ENCODE results near the gene ODF2L.
A peak's percentile ranks its signal among the peaks of the same experiment; 100 is the strongest.

ODF2L gene, protein sequence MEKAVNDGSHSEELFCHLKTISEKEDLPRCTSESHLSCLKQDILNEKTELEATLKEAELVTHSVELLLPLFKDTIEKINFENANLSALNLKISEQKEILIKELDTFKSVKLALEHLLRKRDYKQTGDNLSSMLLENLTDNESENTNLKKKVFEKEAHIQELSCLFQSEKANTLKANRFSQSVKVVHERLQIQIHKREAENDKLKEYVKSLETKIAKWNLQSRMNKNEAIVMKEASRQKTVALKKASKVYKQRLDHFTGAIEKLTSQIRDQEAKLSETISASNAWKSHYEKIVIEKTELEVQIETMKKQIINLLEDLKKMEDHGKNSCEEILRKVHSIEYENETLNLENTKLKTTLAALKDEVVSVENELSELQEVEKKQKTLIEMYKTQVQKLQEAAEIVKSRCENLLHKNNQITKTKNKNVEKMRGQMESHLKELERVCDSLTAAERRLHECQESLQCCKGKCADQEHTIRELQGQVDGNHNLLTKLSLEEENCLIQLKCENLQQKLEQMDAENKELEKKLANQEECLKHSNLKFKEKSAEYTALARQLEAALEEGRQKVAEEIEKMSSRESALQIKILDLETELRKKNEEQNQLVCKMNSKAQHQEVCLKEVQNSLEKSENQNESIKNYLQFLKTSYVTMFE

DNA sequence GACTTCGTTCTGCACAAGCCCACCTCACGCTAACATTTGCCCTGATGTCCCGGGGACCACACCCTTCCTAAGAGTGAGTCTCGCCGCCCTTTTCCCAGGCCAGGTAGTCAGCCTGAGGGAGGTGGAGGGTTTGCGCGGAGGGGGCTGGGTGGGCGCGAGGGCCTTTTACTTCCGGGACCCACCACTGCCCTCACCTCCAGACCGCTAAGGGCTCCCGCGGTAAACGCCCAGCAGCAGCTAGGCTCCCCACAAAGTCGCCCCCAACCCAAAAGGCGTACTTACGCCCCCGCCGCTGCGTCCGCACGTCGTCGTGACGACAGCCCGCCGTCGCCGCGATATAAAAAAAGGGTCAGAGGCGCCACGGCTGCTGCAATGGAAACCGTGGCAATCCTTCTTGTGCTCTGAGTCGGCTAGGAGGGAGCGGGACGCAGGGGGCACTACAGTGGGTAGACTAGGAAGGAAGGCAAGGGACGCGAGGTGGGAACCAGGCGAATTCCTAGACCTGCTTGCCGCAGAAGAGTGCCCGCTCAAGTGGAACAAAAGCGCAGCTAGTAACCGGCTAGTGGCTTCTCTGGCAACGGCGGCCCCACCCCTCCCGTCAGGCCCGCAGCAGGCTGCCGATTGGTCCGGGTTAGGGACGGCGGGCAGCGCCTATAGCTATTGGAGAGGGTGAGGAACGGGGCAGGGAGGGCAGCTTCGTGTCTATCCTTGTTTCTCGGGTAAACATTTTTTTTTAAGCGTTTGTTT, at the start of gene ODF2L:
Gene ODF2L, minus strand, starts transcription at position 573 of the 747 bp plus-strand sequence. CDS start 9,296 bp downstream, outside the sequence.
- FAIRE-seq = peak; percentile 88
- DNase-seq (ENCODE audit: low spot score) = peak; percentile 75

DNA sequence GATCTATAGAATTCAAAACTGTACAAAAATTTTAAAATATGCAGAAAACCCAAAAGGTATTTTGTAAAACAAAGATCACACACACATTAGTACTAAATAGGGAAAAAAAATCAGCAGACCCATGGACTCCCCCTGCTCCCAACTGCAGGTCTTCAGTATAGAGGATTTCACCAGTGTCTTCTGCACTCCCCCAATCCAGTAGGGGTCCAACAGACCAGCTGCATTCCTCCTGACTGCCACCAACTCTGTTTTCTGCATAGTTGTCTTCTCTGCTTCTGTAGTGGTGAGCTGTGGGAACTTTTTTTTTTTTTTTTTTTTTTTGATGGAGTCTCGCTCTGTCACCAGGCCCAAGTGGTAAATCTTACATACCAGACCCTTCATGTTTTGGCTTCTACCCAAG, 49.8 kb upstream of the ODF2L start:
- DNase-seq (ENCODE audit: low spot score) (no peak), FAIRE-seq (no peak)

DNA sequence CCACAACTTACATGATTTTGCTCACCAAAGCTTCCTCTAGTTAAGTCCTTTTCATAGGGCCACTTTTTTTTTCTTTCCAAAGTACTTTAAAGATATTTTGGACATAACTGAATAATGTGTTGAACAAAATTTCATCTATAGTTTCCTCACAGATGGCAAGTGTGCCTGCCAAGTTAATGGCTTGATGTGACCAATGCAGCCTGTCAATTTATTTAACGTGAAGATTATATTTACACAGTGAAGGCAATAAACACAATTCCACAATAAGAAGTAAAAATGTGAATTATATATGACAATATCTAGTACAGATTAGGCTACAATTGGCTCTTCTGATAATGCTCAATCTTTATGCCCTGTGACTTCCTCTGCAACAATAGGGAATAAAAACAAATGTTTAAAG, 45.9 kb upstream of the ODF2L start:
- DNase-seq (ENCODE audit: low spot score) (no peak), FAIRE-seq (no peak)

DNA sequence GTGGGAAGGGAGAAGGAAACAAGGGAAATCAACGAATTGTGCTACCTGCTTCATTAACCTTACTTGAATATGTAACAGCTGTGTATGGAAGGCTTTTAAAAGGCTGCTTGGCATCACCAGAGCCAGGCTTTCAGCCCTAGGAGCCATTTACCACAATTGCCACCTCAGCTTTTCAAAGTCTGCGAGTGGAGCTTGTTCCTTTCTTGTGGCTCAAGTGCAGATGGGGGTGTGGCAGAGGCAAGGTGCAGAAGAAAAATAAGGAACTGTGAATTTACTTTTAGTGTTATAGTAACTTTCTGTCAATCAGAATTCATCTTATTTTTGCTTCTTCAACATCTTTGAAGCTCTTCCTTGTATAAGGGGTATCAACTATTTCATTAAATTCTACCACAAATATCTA, 45.5 kb upstream of the ODF2L start:
- DNase-seq (ENCODE audit: low spot score) (no peak), FAIRE-seq (no peak)

DNA sequence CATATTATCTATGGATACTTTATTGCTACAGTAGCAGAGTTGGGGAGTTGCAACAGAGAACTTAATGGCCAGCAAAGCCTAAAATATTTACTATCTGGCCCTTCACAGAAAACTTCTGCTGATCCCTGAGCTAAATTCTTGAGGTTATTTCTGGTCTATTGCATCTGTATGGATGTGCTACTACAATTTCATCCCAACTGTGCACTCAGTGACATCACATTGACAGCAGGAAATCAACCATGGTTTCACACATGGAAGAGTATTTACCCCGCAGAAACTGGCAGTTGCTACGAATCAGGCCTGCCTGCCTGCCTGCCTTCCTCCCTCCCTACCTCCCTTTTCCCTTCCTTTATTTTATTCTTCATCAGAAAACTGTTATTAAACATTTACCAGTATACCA, 39.9 kb upstream of the ODF2L start:
- DNase-seq (ENCODE audit: low spot score) = no peak
- FAIRE-seq = no peak

DNA sequence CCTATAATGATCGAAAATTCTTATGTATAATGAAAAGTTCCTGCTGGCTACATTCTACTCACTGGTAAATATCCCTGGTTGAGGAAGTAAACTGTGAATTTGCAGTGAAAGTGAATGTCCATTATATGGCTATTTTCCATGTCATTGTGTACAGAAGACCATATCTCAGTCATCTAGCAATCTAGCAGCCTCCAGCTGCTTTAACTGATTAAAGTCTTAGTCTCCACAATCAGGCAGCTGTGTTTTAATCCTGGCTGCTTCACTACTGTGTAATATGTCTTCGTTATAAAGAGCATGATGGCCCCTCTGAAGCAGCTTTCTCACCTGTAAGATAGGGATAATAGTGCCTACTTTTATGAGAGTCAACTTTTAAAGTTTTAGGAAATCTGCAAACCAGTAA, 39.2 kb upstream of the ODF2L start:
- no peak for FAIRE-seq
- DNase-seq (ENCODE audit: low spot score) = no peak

DNA sequence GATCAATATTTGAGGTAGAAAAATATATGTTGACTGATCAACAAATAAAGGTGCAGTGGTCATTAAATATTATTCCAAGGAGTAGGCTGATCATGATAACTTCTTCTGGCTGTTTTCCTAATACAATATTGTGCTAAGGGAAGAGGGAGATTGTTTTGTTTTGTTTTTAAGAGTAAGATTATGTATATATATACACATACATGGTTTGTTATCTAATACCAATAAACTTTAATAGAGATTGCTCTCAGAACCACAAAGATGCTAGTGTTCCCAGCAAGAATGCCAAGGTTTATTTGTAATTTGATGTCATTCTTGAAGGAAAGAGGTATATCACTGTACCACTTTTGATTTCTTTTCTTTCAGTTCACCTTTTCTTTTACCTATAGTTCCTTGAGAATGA, 37.9 kb upstream of the ODF2L start:
- FAIRE-seq (no peak), DNase-seq (ENCODE audit: low spot score) (no peak)

DNA sequence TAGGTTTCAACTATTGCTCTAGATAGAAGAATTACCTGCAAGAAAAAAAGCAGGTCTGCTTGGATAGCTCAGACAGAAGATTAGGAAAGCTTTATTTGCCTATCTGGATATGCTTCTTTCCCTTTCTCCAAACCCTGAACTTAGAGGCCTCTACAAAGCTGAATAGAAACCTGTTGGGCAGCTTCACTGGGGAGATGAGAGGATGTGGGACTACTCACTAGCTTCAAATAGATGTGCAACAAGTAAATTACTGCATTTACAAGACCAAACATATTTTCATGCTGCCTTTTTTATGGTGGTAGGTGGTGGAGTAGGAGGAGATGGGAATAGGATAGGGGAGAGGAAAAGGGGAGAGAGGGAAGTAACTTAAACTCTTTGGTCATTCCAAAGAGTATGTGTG, 34.3 kb upstream of the ODF2L start:
- no peak for DNase-seq (ENCODE audit: low spot score)
- no peak for FAIRE-seq

DNA sequence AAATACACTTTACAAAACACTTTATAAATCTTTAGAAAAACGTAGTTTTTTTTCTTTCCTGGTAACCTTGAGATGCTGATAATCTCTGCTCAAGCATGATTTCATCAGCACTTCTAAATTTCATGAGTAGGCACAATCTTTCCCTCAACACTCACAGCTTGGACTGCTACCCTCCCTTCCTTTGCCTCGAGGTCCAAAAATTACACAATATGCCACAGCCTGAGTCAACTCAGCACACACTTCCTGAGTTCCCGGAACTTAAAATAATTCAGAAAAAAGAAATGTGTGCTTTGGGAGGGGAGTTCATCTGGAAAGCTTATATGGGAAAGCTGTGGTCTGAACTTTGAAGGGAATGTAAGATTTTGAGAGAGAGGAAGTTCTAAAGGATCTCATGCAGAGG, 33.7 kb upstream of the ODF2L start:
- FAIRE-seq (peak; percentile 89), DNase-seq (ENCODE audit: low spot score) (peak; percentile 66)

DNA sequence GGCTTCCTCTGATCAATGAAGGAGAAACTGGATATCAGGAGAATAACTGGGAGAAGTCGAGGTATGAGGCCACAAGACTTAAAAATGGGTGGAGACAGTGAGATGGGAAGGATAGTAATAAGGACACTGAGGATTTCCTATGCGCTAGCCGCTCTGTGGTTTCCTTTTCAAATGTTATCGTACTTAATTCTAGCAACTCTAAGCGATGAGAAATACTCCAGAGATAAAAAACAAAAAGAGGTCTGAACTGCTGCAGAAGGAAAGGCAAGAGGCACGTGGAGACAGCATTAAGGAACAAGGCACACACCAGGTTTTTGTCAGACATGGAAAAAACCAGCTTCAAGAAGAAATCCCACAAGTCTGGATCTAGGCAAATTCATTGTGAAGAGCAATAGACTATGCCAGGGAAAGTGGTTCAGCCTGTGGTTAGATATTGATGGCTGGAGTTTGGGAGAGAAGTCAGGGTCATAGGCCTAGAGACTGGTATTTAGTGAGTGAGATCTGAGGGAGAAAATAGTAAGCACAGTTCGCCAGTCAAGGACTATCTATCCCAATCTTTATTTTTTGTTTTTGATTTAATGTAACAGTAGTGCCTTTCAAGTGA, 33.1 kb upstream of the ODF2L start:
- DNase-seq (ENCODE audit: low spot score) = no peak
- no peak for FAIRE-seq

DNA sequence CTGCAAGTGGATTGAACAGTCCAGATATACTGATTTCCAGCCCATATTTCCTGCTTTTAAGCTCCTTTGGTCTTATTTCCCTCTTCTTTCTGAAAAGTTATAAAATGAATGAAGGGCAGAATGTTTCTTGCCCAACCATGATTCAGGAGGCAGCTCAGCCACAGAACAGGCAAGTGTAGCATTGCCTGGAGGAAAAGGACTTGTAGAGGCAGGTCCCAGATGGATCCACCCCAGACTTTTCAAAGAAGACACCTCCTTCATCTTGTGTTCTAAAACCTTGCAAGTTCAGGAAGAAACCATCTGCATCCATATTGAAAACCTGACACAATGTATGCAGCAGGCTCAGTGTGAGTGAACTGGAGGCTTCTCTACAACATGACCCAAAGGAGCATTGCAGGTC, 27.8 kb upstream of the ODF2L start, which contains the start of gene CLCA2:
Gene CLCA2, plus strand, starts transcription at position 299 of the 400 bp plus-strand sequence. Its CDS starts 77 bp downstream, at position 376.
- no peak for DNase-seq (ENCODE audit: low spot score)
- no peak for FAIRE-seq

DNA sequence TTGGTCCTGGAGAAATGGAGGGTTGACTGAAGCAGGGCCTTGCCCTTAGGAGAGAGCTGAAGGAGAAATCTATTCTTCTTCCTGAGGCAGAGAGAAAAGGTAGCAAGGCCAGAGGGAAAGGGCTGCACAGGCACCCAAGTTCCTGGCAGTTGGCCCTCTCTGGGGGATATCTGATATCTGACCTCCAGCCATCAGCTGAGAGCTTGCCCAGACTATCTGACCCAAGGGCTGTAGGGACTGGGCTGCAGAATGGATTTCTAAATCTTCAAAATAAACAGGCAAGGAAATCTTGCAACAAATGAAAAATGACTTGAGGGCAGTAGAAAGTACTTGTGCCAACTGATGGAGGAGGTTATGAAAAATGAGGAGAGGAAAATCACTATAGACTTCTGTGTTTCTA, 27.4 kb upstream of the ODF2L start:
- DNase-seq (ENCODE audit: low spot score) = no peak
- FAIRE-seq = no peak

DNA sequence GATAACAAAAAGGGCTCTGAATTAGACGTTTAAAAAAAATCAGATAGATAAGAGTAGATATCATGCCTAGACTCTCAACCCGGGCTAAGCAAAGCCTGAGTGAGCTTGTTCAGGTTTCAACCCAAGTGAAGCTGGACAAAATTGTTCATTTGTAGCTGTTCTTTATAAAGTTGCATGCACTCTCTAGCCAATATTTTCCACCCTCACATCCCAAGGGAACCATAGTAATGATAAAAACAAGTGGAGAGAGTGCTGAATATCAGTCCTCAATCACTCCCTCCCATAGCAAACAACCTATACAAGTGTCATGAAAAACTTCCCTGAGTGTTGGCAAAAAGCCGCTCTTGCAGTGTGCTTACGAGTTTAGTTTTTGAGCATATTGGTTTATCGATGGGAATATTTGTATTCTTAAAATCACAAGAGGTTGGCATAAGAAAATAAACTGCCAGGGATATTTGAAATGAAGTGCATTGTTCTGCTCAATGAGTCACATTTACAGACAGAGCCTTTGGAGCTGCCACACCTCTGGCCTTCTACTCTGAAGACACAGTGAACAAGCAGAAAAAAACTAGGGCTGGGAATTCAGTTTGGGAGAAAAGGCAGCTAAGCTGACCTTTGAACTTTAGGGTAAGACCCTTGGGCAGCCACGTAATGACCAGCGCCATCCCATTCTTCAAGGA, 25.6 kb upstream of the ODF2L start:
- no peak for FAIRE-seq
- no peak for DNase-seq (ENCODE audit: low spot score)

DNA sequence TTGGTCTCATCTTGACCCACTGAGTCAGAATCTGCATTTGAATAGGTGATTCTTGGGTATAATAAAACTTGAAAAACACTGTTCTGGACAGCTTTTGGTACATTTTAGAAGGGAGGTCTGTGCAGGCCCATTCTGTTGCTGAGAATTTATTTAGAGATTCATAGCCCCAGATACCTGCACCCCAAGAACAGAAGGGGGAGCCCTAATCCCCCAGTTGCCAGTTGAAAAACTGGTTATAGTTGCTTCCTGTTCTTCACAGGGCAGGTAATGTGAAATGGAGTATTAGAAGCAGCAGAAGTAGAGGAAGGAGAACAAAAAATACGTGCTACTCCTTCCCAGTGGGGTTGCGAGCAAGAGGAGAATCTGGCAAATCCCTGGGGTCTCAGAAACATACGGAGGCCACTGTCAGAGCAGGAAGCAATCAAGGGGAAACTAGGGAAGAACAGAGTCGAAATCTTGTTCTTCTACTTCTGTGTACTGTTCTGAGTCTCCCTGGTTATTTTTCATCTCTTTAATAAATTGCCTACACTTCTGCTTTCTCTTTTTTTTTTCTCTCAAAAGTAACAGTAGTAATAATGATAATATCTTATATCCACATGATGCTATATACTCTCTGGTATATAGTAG, 23.3 kb upstream of the ODF2L start:
- FAIRE-seq (no peak), DNase-seq (ENCODE audit: low spot score) (no peak)

DNA sequence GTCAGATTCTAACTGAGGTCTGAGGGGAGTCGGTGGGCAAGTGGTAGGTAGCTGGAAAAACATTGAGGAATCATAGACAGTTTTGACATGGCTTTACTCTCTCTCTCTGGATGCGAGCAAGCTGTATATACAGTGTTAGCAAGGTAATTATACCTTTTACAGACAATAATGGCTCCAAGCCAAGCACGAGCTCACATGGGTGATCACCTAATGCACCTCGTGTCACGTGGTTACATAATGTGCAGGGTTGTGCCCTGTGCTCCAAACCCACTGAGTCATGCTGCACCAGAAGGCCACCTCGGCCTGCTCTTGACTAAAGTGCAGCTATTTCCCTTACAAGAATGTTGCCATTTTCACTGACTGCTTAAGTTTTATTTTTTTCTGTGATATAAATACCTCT, 20.2 kb upstream of the ODF2L start:
- FAIRE-seq = no peak
- DNase-seq (ENCODE audit: low spot score) = no peak

DNA sequence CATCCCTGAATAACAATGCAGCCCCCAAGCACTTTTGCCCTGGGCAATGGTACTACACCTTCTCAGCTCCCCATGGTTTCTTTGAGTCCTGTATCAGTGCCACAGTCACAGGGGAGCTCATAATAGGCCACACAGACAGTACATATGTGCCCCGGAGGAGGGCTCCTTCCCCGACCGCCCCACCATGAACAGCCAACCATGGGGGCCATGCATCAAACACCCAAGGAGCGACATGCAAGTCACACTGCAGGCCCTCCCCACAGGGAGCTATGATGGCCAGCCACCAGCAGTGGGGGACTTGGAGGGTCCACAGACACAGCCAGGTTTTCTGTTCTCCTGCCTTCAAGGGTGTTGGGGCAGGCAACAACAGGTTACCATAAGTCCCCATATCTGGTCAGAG, 14.8 kb upstream of the ODF2L start:
- FAIRE-seq (no peak), DNase-seq (ENCODE audit: low spot score) (no peak)

DNA sequence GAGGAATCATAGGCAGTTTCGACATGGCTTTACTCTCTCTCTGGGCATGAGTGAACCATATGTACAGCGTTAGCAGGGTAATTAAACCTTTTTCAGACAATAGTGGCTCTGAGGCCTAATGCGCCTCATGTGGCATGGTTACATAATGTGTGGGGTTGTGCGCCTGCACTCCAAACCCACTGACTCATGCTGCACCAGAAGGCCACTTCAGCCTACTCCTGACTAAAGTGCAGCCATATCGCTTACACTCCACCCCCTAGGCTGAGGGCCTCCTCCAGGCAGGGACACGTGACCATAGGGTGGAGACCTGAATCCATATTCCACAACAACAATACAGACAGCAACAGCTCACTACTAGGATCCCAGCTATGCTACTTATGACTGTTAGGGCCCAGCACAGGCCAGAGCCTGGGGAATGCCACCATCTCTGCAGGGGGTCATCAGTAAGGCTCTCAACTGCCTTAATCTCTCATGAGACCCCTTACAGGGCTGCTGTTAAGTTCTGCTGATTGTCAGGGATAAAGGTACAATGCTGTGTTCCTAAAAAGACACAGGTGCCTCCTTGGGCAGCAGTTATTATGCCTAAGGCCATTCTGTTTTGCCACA, 13.4 kb upstream of the ODF2L start:
- FAIRE-seq (no peak), DNase-seq (ENCODE audit: low spot score) (no peak)

DNA sequence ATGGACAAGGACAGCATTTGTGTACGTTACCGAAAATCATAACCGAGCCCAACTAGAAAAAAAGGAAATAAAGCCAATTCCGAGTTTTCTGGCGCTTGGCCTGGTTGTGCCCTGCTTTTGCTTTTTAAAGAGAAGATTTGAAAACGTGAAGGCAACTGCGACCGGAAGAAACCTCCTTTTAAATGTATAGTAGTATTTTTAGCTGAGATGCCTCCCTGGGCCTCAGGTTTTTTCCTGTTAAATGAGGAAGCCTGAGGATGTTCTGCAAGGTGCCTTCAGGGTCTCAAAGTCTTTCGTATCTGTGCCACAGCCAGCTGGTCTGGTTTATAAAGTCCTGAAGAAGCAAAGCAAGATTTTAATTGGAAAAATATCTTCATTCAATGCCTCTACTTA, 371 bp upstream of the ODF2L start:
- FAIRE-seq = no peak
- no peak for DNase-seq (ENCODE audit: low spot score)

DNA sequence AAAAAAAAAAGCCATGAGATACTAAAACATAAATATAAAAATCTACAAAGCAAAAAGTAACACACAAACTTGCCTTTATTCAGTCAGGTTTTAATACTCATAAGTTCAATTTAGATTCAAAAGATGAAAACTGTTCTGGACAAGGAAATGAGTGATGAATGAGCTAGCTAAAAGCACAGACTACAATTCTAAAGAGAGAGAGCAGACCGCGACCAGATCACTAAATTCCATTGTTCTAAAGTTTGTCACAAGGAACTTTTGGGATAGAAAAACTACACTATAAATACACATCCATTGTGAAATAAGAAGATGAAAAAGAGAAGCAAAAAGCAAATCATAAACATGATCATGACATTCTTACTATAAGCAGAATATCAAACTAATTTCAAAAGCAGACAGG, 1.7 kb downstream of the ODF2L start:
- peak; percentile 8 for DNase-seq (ENCODE audit: low spot score)
- FAIRE-seq = no peak

DNA sequence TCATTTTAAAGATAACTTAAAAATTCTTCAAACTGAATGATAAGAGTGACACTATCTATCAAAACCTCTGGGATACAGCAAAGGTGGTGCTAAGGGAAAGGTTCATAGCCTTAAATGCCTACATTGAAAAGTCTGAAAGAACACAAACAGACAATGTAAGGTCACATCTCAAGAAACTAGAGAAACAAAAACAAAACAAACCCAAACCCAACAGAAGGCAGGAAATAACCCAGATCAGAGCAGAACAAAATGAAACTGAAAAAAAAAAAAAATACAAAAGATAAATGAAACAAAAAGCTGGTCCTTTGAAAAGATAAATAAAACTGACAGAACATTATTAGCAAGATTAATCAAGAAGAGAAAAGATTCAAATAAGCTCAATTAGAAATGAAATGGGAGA, 6.8 kb downstream of the ODF2L start:
- no peak for DNase-seq (ENCODE audit: low spot score)

More for the DNA sequence above, 6.8 kb downstream of the ODF2L start:
- no peak for FAIRE-seq

Measured in RCC 7860 (cell line).